Endothelial cell (in vitro differentiated cells): ENCODE data around the gene DVL1. TPM values are rescaled to one million over a fixed set of nuclear protein-coding genes. Genes with fewer than 3 reads are reported as not detected.
A peak's percentile ranks its signal among the peaks of the same experiment; 100 is the strongest.

Experiments used
- DNase-seq: peaks from one replicate; pipeline ENCODE4 v3.0.0; 2021; ENCODE audit warnings: low spot score
- H3K27ac Mint-ChIP-seq: one replicate; pipeline ENCODE4 v1.8.0; 2021; ENCODE audit warnings: mixed read lengths, inconsistent platforms; ENCODE audit not compliant: unreplicated experiment
- H3K27me3 Mint-ChIP-seq: one replicate; pipeline ENCODE4 v1.8.0; 2021; ENCODE audit warnings: mild to moderate bottlenecking, moderate library complexity, mixed read lengths, inconsistent platforms; ENCODE audit not compliant: unreplicated experiment
- H3K36me3 Mint-ChIP-seq: one replicate; pipeline ENCODE4 v1.8.0; 2021; ENCODE audit warnings: mild to moderate bottlenecking, low read depth, mixed read lengths, inconsistent platforms; ENCODE audit not compliant: unreplicated experiment
- H3K4me1 Mint-ChIP-seq: one replicate; pipeline ENCODE4 v1.8.0; 2021; ENCODE audit warnings: mild to moderate bottlenecking, mixed read lengths, inconsistent platforms; ENCODE audit not compliant: unreplicated experiment
- H3K4me3 Mint-ChIP-seq: one replicate; pipeline ENCODE4 v1.8.0; 2021; ENCODE audit warnings: mild to moderate bottlenecking, mixed read lengths, inconsistent platforms; ENCODE audit not compliant: unreplicated experiment
- H3K9me3 Mint-ChIP-seq: one replicate; pipeline ENCODE4 v1.8.0; 2021; ENCODE audit warnings: mixed read lengths, inconsistent platforms; ENCODE audit not compliant: unreplicated experiment
- CTCF ChIP-seq: fragments of 200-600 bp; sonication (generic); IDR thresholded peaks from one replicate; pipeline ENCODE4 v1.5.0; 2021; ENCODE audit warnings: antibody characterized with exemption; ENCODE audit not compliant: unreplicated experiment
- total RNA-seq: library from RNA; stranded (reverse); fragmentation: NEBNext Ultra II Directional; extraction: Animal tissue kit (Norgen Biotek cat#: 25700); gene quantifications from one replicate; pipeline ENCODE4 v1.2.1, GENCODE V29; 2021; ENCODE audit not compliant: unreplicated experiment

The DVL1 gene
- total RNA-seq, 1 donor from 2014 or later, result 26.7 TPM

- H3K4me1 Mint-ChIP-seq, result peaks cover 4% of the 10 kb centered on the region
- DNase-seq, result no peak
- no peak overlapping the region for H3K27ac Mint-ChIP-seq
- H3K9me3 Mint-ChIP-seq, result no peaks in the 10 kb centered on the region
- peaks cover 17% of the 10 kb centered on the region for H3K27me3 Mint-ChIP-seq
- H3K36me3 Mint-ChIP-seq, result peaks cover 6% of the 10 kb centered on the region
- peak overlapping the region; percentile 84 for H3K4me3 Mint-ChIP-seq
- no peak for TF ChIP-seq CTCF
Measured at GRCh38 chr1:1347663-1348419, 1.4 kb downstream of the DVL1 start.

GRCh38 chr1:1347026-1347595 is 2.1 kb downstream of the DVL1 start:
- H3K27ac Mint-ChIP-seq, result no peak overlapping the region
- peaks cover under 1% of the 10 kb centered on the region for H3K4me1 Mint-ChIP-seq
- H3K9me3 Mint-ChIP-seq, result no peaks in the 10 kb centered on the region
- TF ChIP-seq CTCF, result no peak
- DNase-seq, result no peak
- H3K27me3 Mint-ChIP-seq, result peaks cover 11% of the 10 kb centered on the region
- H3K4me3 Mint-ChIP-seq, result peak overlapping the region; percentile 42
- H3K36me3 Mint-ChIP-seq, result no peaks in the 10 kb centered on the region

GRCh38 chr1:1346501-1346890 is 2.7 kb downstream of the DVL1 start:
- no peak for DNase-seq

DNA sequence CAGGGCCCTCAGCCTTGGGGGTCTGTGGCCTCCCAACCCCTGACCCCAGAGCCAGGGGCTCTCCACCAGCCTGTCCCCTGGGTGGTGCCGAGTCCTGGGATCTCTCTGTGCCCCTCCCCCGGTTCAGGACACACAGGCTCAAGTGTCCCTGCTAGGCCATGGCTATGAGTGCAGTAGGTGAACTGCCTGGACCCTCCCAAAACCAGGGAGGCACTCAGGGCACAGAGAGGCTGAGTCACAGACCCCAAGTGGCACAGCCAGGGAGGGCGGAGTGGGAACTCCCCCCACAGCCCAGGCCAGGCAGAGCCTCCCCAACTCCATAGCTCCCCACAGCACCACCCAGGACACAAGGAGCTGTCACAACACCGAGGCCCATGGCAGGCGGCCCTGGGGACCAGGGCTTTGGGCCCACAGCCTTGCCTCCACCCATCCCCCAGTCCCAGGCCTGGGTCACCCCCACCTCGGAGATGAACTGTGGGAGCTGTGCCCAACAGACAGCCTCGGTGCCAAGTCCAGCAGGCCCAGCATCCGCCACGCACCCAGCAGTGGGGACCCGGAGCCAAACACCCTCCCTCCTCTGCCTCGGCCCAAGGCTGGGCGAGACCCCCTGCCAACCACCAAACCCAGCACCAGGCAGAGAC is 3.2 kb downstream of the DVL1 start:
- no peaks in the 10 kb centered on the region for H3K4me1 Mint-ChIP-seq
- no peak overlapping the region for H3K4me3 Mint-ChIP-seq
- no peak for TF ChIP-seq CTCF
- H3K27me3 Mint-ChIP-seq, result peaks cover 11% of the 10 kb centered on the region
- H3K27ac Mint-ChIP-seq, result no peak overlapping the region
- peaks cover 4% of the 10 kb centered on the region for H3K36me3 Mint-ChIP-seq
- DNase-seq, result no peak
- H3K9me3 Mint-ChIP-seq, result no peaks in the 10 kb centered on the region

More at GRCh38 chr1:1346501-1346890, 2.7 kb downstream of the DVL1 start:
- peaks cover 10% of the 10 kb centered on the region for H3K27me3 Mint-ChIP-seq
- TF ChIP-seq CTCF, result no peak
- no peaks in the 10 kb centered on the region for H3K36me3 Mint-ChIP-seq
- no peak overlapping the region for H3K4me3 Mint-ChIP-seq
- no peak overlapping the region for H3K27ac Mint-ChIP-seq
- no peaks in the 10 kb centered on the region for H3K4me1 Mint-ChIP-seq
- no peaks in the 10 kb centered on the region for H3K9me3 Mint-ChIP-seq

- Mint-ChIP-seq H3K36me3 (peaks cover 10% of the 10 kb centered on the region), H3K27me3 (peaks cover 14% of the 10 kb centered on the region), H3K4me3 (no peak overlapping the region), H3K27ac (no peak overlapping the region), H3K9me3 (no peaks in the 10 kb centered on the region), H3K4me1 (no peaks in the 10 kb centered on the region)
- DNase-seq, result no peak
- no peak for TF ChIP-seq CTCF
Measured at GRCh38 chr1:1345384-1345783, 3.8 kb downstream of the DVL1 start.
